ENCODE measurements around the gene AVEN. TPM values are rescaled to one million over a fixed set of nuclear protein-coding genes. Genes with fewer than 3 reads are reported as not detected.

The AVEN gene
- total and polyA plus RNA-seq, 2 of the 13 experiments (the other 11 are each of a cell fraction or from before 2014, with no cell fraction given) = 4.4 to 17.5 TPM

DNA sequence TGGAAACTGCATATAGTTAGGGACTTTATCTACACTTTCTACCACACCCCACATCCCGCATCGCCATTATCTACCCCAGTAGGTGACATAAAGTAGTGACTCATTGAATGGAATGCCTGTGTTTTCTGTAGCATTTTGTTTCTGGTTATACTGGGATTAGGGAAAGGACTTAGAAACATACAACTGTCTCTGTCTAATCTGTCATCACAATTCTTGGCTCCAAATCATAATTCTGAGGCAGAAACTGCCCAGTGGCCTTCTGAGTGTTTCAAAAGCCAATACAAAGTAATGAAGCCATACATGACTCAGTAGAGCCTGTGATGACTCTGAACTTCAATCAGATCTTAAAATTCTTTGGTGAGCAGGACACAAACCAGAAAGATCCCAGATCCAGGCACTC lies 186.4 kb downstream of the AVEN start:
- BruUV-seq (replicated peaks) = no TSS peak
- no peak for FAIRE-seq
- ATAC-seq = no peak
- Histone ChIP-seq H3K4me2 (ENCODE audit: low read depth, low read length) (no peak overlapping the region), H3K9ac (ENCODE audit: insufficient read depth, low read depth, low read length) (no peak overlapping the region), H2AFZ (ENCODE audit: low read length) (no peak overlapping the region), H3K4me1 (ENCODE audit: insufficient read depth, low read length) (no peaks in the 10 kb centered on the region), H3K36me3 (replicated peaks in 1 of 2; ENCODE audit: control insufficient read depth in 1 of 2, insufficient read depth in 2 of 2, low read length in 2 of 2) (no peaks in the 10 kb centered on the region), H3K9me3 (ENCODE audit: low read length) (no peaks in the 10 kb centered on the region), H3K27ac (ENCODE audit: extremely low read length, insufficient read depth, low read length) (no peak overlapping the region), H4K20me1 (ENCODE audit: insufficient read depth, low read length) (no peaks in the 10 kb centered on the region), H3K27me3 (ENCODE audit: control insufficient read depth in 1 of 2, insufficient read depth in 2 of 2, low read length in 2 of 2) (no peaks in the 10 kb centered on the region), H3K79me2 (ENCODE audit: insufficient read depth, low read length) (no peaks in the 10 kb centered on the region), H3K4me3 (replicated peaks in 1 of 3; ENCODE audit: insufficient read depth in 1 of 3, low read depth in 2 of 3, low read length in 3 of 3) (no peak overlapping the region)
- CTCF ChIA-PET (ENCODE audit: low intra/inter-chr PET ratio, low total read pairs) = no interaction called here
- POLR2A ChIA-PET = no interaction called here
- 89% methylated on average over 2 of the region's 2 CpGs for WGBS (ENCODE audit: low lambda C conversion rate)
- DNase-seq (ENCODE audit: low spot score) = no peak
- in situ Hi-C loops (cut with HindIII; ENCODE audit: extremely low pct_ligation_motif_present, low pct_unique_long_range_greater_than_20kb) (no loop called here), intact Hi-C loops (cut with micrococcal nuclease; ENCODE audit: unreplicated experiment) (no loop called here)
- TF ChIP-seq REL (CRISPR knock-in tag; conservative IDR thresholded peaks at IDR 0.05) = no peak
- TF ChIP-seq KDM2A (CRISPR knock-in tag; IDR thresholded peaks at IDR 0.05; ENCODE audit: borderline replicate concordance, low read depth) = no peak
- no peak for TF ChIP-seq ZNF83 (CRISPR knock-in tag; IDR thresholded peaks at IDR 0.05; ENCODE audit: borderline replicate concordance)
- TF ChIP-seq ZNF274 (CRISPR knock-in tag; IDR thresholded peaks at IDR 0.05) = no peak

- no peak overlapping the region for H3K4me2 ChIP-seq (ENCODE audit: low read depth, low read length)
- H3K36me3 ChIP-seq (replicated peaks in 1 of 2; ENCODE audit: control insufficient read depth in 1 of 2, insufficient read depth in 2 of 2, low read length in 2 of 2) = no peaks in the 10 kb centered on the region
- H3K79me2 ChIP-seq (ENCODE audit: insufficient read depth, low read length) = no peaks in the 10 kb centered on the region
- POLR2A ChIA-PET = no interaction called here
- no peak for DNase-seq (ENCODE audit: low spot score)
- no peak overlapping the region for H3K27ac ChIP-seq (ENCODE audit: extremely low read length, insufficient read depth, low read length)
- H3K4me3 ChIP-seq (replicated peaks in 1 of 3; ENCODE audit: insufficient read depth in 1 of 3, low read depth in 2 of 3, low read length in 3 of 3) = no peak overlapping the region
- WGBS (ENCODE audit: low lambda C conversion rate) = 32% methylated on average over 1 of the region's 1 CpG
- no peaks in the 10 kb centered on the region for H3K9me3 ChIP-seq (ENCODE audit: low read length)
- intact Hi-C loops (cut with micrococcal nuclease; ENCODE audit: unreplicated experiment) = no loop called here
- CTCF ChIA-PET (ENCODE audit: low intra/inter-chr PET ratio, low total read pairs) = no interaction called here
- no peaks in the 10 kb centered on the region for H3K4me1 ChIP-seq (ENCODE audit: insufficient read depth, low read length)
- no peak for ATAC-seq
- in situ Hi-C loops (cut with HindIII; ENCODE audit: extremely low pct_ligation_motif_present, low pct_unique_long_range_greater_than_20kb) = no loop called here
- no peak overlapping the region for H2AFZ ChIP-seq (ENCODE audit: low read length)
- no peak for FAIRE-seq
- H3K9ac ChIP-seq (ENCODE audit: insufficient read depth, low read depth, low read length) = no peak overlapping the region
- no peaks in the 10 kb centered on the region for H4K20me1 ChIP-seq (ENCODE audit: insufficient read depth, low read length)
- H3K27me3 ChIP-seq (ENCODE audit: control insufficient read depth in 1 of 2, insufficient read depth in 2 of 2, low read length in 2 of 2) = no peaks in the 10 kb centered on the region
- BruUV-seq (replicated peaks) = no TSS peak
- TF ChIP-seq PHB2 (IDR thresholded peaks at IDR 0.05; ENCODE audit: partially characterized antibody) (no peak), ZNF816 (CRISPR knock-in tag; IDR thresholded peaks at IDR 0.05; ENCODE audit: borderline replicate concordance) (no peak), MED8 (CRISPR knock-in tag; IDR thresholded peaks at IDR 0.05; ENCODE audit: insufficient replicate concordance) (no peak), ZFP36L1 (CRISPR knock-in tag; IDR thresholded peaks at IDR 0.05) (no peak), ZC3H4 (CRISPR knock-in tag; IDR thresholded peaks at IDR 0.05; ENCODE audit: borderline replicate concordance) (no peak), PLRG1 (conservative IDR thresholded peaks at IDR 0.05) (no peak), RXRB (CRISPR knock-in tag; IDR thresholded peaks at IDR 0.05; ENCODE audit: borderline replicate concordance) (no peak), NFE2 (CRISPR knock-in tag; IDR thresholded peaks at IDR 0.05) (no peak), ZNF333 (CRISPR knock-in tag; IDR thresholded peaks at IDR 0.05; ENCODE audit: borderline replicate concordance) (no peak), SIN3B (IDR thresholded peaks at IDR 0.05; ENCODE audit: low read length) (no peak)
- TF ChIP-seq, protein P1, sequence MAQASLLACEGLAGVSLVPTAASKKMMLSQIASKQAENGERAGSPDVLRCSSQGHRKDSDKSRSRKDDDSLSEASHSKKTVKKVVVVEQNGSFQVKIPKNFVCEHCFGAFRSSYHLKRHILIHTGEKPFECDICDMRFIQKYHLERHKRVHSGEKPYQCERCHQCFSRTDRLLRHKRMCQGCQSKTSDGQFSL (CRISPR knock-in tag; IDR thresholded peaks at IDR 0.05) = no peak
- TF ChIP-seq, protein P2, sequence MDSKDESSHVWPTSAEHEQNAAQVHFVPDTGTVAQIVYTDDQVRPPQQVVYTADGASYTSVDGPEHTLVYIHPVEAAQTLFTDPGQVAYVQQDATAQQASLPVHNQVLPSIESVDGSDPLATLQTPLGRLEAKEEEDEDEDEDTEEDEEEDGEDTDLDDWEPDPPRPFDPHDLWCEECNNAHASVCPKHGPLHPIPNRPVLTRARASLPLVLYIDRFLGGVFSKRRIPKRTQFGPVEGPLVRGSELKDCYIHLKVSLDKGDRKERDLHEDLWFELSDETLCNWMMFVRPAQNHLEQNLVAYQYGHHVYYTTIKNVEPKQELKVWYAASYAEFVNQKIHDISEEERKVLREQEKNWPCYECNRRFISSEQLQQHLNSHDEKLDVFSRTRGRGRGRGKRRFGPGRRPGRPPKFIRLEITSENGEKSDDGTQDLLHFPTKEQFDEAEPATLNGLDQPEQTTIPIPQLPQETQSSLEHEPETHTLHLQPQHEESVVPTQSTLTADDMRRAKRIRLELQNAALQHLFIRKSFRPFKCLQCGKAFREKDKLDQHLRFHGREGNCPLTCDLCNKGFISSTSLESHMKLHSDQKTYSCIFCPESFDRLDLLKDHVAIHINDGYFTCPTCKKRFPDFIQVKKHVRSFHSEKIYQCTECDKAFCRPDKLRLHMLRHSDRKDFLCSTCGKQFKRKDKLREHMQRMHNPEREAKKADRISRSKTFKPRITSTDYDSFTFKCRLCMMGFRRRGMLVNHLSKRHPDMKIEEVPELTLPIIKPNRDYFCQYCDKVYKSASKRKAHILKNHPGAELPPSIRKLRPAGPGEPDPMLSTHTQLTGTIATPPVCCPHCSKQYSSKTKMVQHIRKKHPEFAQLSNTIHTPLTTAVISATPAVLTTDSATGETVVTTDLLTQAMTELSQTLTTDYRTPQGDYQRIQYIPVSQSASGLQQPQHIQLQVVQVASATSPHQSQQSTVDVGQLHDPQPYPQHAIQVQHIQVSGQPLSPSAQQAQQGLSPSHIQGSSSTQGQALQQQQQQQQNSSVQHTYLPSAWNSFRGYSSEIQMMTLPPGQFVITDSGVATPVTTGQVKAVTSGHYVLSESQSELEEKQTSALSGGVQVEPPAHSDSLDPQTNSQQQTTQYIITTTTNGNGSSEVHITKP (CRISPR knock-in tag; IDR thresholded peaks at IDR 0.05; ENCODE audit: low read depth) = no peak
Measured at GRCh38 chr15:33852094-33852493, 186.9 kb downstream of the AVEN start.

Measured in HepG2 (cell line).